GM19328 (cell line): ENCODE data around the gene ZNF567.
A peak's percentile ranks its signal among the peaks of the same experiment; 100 is the strongest.
"Not testable (repeated sequence)": the region's sequence is repeated elsewhere in the genome, so short reads cannot be mapped to it uniquely, and the experiment has no call there.

Experiments used
- ATAC-seq: cut with Tn5 transposase; IDR thresholded peaks from one replicate; pipeline ENCODE4 v1.9.1; 2021; ENCODE audit warnings: mild to moderate bottlenecking, moderate library complexity; ENCODE audit not compliant: unreplicated experiment

ZNF567 gene

DNA sequence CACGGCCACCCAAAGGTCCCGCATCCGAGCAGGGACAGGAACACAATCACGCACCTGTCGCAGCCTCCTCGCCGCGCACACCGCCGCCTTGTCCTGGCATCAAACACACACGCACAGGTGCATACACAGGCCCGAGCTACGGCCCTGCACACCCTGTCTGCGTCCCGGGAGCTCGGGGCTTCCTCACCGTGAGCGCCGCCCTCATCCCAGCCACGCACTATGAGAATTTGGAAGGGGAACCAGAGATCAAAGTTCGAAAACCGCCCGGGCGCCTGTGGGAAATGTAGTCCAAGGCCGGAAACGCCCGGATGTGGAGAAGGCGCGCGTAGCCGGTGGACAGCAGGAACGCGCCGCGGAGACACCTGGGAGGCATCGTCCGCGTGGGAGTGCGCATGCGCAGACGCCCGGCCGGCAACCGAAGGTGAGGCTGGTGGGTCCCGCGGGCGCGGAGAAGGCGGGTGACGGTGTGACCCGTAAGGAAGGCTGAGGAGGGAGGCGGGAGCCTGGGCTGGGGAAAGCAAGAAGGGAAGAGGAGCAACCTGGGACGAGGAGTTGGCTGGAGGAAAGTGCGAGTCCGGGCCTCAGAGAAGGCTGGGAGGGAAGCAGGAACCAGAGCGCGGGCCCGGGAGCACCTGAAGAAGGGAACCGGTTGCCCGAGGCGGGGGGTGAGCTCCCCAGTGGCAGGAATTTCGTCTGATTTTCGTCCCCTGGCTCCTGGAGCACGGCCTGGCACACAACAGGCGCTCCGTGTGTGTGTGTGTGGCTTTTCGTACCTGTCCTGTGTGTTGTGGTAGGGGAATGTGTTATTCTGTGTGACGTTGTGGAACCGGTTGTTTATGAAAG lies at the start of gene ZNF567:
Gene ZNF567 (plus strand): TSS at position 399 of the 843 bp plus-strand sequence. CDS start 7,256 bp downstream, outside the sequence.
- ATAC-seq = peak; percentile 88

- ATAC-seq = no peak
Observed at GRCh38 chr19:36638862-36639510, 48.4 kb upstream of the ZNF567 start.

DNA sequence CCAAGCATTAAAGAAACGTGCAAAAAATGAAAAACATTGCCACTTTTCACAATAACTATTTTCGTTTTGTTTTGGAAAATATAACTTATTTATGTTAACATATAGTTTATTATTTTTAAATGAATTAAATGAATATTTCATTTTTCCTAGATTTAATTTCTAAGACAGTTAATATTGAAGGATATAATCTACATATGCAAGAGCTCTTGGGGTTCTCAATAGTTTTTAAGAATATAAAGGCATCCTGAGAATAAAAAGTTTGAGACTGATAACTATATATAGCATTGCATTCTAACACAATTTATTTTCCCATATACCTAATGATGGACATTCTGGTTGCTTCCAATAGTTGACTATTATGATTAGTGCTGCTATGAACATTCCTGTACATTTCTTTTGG lies 40.7 kb upstream of the ZNF567 start:
- no peak for ATAC-seq

DNA sequence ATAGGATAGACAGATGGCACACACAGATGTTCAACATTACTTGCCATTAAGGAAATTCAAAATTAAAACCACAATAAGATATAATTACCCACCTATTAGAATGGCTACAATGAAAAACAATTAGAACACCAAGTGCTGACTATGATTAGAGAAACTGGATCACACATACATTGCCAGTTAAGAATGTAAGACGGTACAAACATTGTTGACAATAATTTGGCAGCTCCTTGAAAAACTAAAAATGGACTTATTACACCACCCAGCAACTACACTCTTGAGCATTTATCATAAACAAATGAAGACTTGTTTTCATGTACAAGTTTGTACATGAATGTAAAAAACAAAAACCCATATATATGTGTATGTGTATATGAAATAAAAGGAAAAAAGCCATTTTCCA lies 34.5 kb upstream of the ZNF567 start:
- ATAC-seq = no peak

GRCh38 chr19:36665832-36666231 lies 21.6 kb upstream of the ZNF567 start:
- no peak for ATAC-seq

GRCh38 chr19:36668646-36669045 lies 18.8 kb upstream of the ZNF567 start:
- no peak for ATAC-seq

DNA sequence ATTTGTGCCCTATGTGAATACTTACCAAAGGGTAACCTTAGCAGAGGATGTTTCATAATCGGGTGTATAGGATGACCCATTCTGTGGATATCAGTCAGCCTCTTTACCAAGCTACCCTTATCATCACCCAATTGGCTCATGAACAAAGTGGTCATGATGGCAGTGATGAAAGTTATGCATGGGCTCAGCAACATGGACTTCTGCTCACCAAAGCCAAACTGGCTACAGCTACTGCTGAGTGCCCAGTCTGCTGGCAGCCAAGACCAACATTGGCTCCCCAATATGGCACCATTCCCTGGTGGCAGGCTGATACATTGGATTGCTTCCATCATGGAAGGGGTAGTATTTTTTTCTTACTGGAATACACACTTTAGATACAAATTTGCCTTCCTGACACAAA lies 15.0 kb upstream of the ZNF567 start:
- ATAC-seq = no peak

DNA sequence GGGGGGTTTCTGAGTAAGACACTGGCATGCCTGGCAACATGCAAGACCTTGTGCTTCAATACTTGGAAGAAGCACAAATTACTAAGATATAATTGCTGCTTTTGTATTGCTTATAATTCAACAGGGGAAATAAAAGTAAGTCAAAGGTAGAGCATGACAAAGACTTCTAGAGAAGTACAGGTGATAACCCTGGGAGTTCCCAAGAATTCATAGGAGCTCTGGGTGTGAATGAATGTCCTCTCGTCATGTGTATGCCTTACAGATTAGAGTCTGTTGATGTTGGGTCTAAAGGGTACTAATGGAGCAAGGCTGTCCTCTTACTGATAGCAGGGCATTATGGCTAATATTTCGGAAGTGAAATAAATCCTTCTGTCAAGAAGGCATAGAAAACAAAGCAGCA lies 13.2 kb upstream of the ZNF567 start:
- no peak for ATAC-seq

DNA sequence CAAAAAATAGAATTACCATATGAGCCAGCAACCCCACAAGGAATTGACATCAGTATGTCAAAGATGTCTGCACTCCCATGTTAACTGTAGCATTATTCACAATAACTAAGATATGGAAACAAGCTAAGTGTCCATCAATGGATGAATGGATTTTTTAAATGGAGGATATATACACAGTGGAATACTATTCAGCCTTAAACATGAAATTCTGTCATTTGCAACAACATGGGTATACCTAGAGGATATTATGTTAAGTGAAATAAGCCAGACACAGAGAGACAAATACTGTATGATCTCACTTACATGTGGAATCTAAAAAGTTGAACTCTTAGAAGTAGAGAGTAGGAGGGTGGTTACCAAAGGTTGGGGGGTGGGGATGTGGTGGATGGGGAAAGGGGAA lies 8.0 kb upstream of the ZNF567 start:
- no peak for ATAC-seq

- ATAC-seq = no peak
Observed at GRCh38 chr19:36685835-36686234, 1.6 kb upstream of the ZNF567 start.

- ATAC-seq = no peak
Observed at GRCh38 chr19:36686365-36687213, 823 bp upstream of the ZNF567 start.

DNA sequence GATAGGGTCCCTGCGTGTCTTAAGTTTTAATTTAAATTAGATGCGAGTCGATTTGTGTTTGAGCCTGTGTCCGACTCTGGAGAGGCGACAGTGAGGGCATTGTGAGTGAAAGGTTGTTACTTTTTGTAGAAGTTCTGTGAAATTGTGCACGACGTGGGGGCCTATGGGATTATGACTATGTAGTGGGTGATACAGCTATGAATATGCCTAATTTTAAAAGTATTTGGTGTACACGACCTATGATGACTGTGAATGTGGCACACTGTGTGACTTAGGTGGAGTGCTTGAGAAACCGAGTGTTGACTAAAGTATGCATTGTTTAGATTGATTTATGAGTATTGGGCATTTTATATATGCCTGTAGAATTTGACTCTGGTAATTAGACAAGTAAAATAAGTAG lies 646 bp downstream of the ZNF567 start:
- no peak for ATAC-seq

DNA sequence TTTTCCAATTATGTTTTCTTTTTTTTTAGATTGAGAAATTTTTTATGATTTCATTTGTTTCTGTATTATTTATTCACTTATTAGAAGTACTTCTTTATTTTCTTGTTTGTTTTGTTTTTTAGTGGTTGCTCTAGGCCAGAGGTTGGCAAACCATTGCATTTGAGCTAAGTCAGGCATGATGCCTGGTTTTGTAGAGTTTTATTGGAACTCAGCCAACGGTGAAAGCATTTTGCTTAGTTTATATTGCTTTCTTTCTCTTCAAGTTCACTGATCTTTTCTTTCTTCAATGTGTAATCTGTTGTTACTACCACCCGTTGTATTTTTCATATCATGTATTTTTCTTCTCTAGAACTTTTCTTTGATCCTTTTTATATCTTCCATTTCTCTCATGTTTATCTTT lies 19.7 kb downstream of the ZNF567 start:
- ATAC-seq = no peak

DNA sequence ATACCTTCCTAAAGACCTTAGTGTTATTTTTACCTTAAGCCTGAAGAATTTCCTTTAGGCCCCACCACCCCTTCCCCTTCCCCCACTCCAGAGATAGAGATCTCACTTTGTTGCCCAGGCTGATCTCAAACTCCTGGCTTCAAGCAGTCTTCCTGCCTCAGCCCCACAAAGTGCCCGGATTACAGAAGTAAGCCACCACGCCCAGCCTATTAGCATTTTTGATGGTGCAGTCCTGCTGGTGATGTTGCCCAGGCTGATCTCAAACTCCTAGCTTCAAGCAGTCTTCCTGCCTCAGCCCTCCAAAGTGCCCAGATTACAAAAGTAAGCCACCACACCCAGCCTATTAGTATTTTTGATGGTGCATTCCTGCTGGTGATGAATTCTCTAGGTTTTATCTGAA lies 22.0 kb downstream of the ZNF567 start:
- no peak for ATAC-seq

GRCh38 chr19:36719687-36720556 lies 32.5 kb downstream of the ZNF567 start:
- ATAC-seq = no peak

DNA sequence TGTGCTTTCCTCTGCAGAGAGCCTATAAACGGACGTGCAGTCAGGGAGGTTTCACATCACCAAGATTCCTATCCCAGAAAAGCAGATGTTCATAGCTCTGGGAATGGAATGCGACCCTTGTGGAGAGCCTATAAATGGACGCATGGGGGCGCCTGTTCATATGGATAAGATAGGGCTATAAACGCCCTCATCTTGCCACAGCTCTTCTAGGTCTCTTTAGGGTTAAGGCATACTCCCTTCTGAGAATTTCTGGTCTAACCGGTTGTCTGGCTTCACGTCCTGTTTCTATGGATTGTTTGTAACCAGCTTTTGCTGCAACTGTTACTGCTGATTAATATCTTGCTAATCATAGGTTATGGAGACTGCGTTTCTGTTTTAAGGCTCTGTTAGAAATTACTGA lies 48.8 kb downstream of the ZNF567 start:
- ATAC-seq = not testable (repeated sequence)

DNA sequence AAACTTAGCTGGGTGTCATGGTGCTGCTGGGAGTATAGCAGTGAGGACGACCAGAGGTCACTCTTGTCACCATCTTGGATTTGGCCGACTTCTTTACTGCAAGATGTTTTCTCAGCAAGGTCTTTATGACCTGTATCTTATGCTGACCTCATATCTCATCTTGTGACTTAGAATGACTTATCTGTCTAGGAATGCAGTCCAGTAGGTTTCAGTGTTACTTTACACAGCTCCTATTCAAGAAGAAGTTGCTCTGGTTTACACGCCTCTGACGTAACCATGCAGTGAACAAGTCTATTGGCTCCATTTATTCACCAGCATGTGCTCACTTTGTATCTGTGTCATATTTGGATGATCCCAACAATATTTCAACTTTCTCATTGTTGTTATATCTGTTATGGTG lies 58.5 kb downstream of the ZNF567 start:
- ATAC-seq = no peak

- no peak for ATAC-seq
Observed at GRCh38 chr19:36747750-36748149, 60.3 kb downstream of the ZNF567 start.

GRCh38 chr19:36748431-36749275 lies 61.2 kb downstream of the ZNF567 start:
- no peak for ATAC-seq

DNA sequence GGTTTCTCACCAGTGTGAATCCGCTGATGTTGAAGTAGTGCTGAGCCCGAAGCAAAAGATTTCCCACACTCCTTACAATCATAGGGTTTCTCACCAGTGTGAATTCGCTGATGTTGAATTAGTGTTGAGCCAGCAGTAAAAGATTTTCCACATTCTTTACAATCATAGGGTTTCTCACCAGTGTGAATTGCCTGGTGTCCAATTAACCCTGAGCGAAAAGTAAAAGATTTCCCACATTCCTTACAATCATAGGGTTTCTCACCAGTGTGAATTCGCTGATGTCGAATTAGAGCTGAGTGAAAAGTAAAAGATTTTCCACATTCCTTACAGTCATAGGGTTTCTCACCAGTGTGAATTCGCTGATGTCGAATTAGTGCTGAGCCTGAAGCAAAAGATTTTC lies 62.2 kb downstream of the ZNF567 start:
- not testable (repeated sequence) for ATAC-seq
